ENCODE measurements around the gene PFDN6. TPM values are rescaled to one million over a fixed set of nuclear protein-coding genes. Genes with fewer than 3 reads are reported as not detected.

PFDN6 gene
- total and polyA plus RNA-seq, 2 of the 13 experiments (the other 11 are each of a cell fraction or from before 2014, with no cell fraction given) = 75.5 to 87.0 TPM

DNA sequence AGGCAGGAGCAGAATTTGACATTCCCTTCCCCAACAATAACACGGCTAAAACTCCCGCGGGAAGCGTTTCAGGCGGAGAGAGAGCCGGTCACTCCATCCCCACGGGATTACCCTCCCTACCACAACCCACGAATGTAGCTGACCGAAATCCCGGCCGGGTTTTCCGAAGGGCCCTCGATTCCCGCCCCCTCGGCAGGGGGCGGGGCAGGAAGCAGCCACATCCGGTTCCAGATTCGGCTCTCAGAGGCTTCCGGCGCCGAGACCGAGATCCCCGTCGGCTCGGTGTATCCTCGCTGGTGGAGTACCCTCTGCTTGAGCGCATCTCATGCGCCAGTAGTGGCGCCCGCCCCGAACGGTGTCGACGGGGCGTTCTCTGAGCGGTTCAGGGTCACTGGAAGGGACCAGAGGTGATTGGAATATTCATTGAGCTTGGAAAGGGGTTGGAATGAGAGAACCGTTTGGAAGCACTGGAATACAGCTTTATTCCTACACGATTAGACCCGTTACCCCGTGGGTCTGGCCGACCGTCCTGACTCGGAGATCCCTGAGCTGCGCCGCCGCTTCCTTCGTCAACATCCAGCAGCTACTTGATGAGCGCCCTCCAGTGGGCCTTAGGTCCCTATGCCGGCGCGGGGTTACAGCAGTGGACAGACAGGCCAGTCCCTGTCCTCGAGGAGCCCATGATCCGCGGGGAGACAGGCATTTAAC is 10.0 kb downstream of the PFDN6 start (continued):
- peak; percentile 65; the same call in 1 of the 2 replicates for TF ChIP-seq HINFP (CRISPR knock-in tag; IDR thresholded peaks at IDR 0.05; ENCODE audit: low read depth)
- TF ChIP-seq ATF7-NPFF (CRISPR knock-in tag; IDR thresholded peaks at IDR 0.05; ENCODE audit: low read depth) = peak; percentile 92
- no peak for TF ChIP-seq PCBP2 (optimal IDR thresholded peaks at IDR 0.05; ENCODE audit: low read depth, low read length, poor library complexity, severe bottlenecking)
- TF ChIP-seq, protein P1, sequence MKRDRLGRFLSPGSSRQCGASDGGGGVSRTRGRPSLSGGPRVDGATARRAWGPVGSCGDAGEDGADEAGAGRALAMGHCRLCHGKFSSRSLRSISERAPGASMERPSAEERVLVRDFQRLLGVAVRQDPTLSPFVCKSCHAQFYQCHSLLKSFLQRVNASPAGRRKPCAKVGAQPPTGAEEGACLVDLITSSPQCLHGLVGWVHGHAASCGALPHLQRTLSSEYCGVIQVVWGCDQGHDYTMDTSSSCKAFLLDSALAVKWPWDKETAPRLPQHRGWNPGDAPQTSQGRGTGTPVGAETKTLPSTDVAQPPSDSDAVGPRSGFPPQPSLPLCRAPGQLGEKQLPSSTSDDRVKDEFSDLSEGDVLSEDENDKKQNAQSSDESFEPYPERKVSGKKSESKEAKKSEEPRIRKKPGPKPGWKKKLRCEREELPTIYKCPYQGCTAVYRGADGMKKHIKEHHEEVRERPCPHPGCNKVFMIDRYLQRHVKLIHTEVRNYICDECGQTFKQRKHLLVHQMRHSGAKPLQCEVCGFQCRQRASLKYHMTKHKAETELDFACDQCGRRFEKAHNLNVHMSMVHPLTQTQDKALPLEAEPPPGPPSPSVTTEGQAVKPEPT (CRISPR knock-in tag; IDR thresholded peaks at IDR 0.05; ENCODE audit: low read depth) = peak; percentile 85; the same call in 1 of the 2 replicates
- TF ChIP-seq JUND (CRISPR knock-in tag; IDR thresholded peaks at IDR 0.05) = 0 out of 2 replicates have a peak, but pooled peaks have one; percentile 73
- 0 out of 2 replicates have a peak, but pooled peaks have one; percentile 46 for TF ChIP-seq ZNF275 (CRISPR knock-in tag; IDR thresholded peaks at IDR 0.05; ENCODE audit: borderline replicate concordance)
- peak; percentile 94 for TF ChIP-seq NR0B2 (CRISPR knock-in tag; IDR thresholded peaks at IDR 0.05)
- TF ChIP-seq ZNF124 (CRISPR knock-in tag; IDR thresholded peaks at IDR 0.05) = peak; percentile 84
- TF ChIP-seq ZNF558 (CRISPR knock-in tag; IDR thresholded peaks at IDR 0.05; ENCODE audit: borderline replicate concordance) = peak; percentile 89; the same call in 1 of the 2 replicates
- TF ChIP-seq ETV5 (CRISPR knock-in tag; IDR thresholded peaks at IDR 0.05; ENCODE audit: borderline replicate concordance) = peak; percentile 96
- TF ChIP-seq MIER2 (CRISPR knock-in tag; IDR thresholded peaks at IDR 0.05) = no peak; the same call in 1 of the 2 replicates
- TF ChIP-seq, protein P2, sequence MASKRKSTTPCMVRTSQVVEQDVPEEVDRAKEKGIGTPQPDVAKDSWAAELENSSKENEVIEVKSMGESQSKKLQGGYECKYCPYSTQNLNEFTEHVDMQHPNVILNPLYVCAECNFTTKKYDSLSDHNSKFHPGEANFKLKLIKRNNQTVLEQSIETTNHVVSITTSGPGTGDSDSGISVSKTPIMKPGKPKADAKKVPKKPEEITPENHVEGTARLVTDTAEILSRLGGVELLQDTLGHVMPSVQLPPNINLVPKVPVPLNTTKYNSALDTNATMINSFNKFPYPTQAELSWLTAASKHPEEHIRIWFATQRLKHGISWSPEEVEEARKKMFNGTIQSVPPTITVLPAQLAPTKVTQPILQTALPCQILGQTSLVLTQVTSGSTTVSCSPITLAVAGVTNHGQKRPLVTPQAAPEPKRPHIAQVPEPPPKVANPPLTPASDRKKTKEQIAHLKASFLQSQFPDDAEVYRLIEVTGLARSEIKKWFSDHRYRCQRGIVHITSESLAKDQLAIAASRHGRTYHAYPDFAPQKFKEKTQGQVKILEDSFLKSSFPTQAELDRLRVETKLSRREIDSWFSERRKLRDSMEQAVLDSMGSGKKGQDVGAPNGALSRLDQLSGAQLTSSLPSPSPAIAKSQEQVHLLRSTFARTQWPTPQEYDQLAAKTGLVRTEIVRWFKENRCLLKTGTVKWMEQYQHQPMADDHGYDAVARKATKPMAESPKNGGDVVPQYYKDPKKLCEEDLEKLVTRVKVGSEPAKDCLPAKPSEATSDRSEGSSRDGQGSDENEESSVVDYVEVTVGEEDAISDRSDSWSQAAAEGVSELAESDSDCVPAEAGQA (IDR thresholded peaks at IDR 0.05; ENCODE audit: low read depth) = peak; percentile 38; the same call in 1 of the 2 replicates
- TF ChIP-seq, protein P2 (CRISPR knock-in tag; IDR thresholded peaks at IDR 0.05; ENCODE audit: borderline replicate concordance) = no peak
- peak; percentile 42; the same call in 1 of the 2 replicates for TF ChIP-seq ARID2 (CRISPR knock-in tag; IDR thresholded peaks at IDR 0.05; ENCODE audit: borderline replicate concordance)
- peak; percentile 47 for TF ChIP-seq RARA (CRISPR knock-in tag; IDR thresholded peaks at IDR 0.05)
- TF ChIP-seq NFYC (CRISPR knock-in tag; IDR thresholded peaks at IDR 0.05) = no peak
- TF ChIP-seq ZSCAN12 (CRISPR knock-in tag; IDR thresholded peaks at IDR 0.05) = no peak
- peak; percentile 79 for TF ChIP-seq SRF (IDR thresholded peaks at IDR 0.05; ENCODE audit: low read depth, low read length)
